ENCODE results near the gene RAPGEF4. TPM values are rescaled to one million over a fixed set of nuclear protein-coding genes. Genes with fewer than 3 reads are reported as not detected.
A peak's percentile ranks its signal among the peaks of the same experiment; 100 is the strongest.
"Not testable (repeated sequence)": the region's sequence is repeated elsewhere in the genome, so short reads cannot be mapped to it uniquely, and the experiment has no call there.

RAPGEF4 gene
- total RNA-seq, 1 donor from 2014 or later: 1.7 TPM

- H3K27me3 Mint-ChIP-seq (ENCODE audit: low read depth): no peaks in the 10 kb centered on the region
- peak; percentile 31 for DNase-seq (ENCODE audit: low read depth, low spot score)
- peak overlapping the region; percentile 70 for H3K27ac Mint-ChIP-seq (ENCODE audit: unreplicated experiment)
- H3K4me1 Mint-ChIP-seq: peaks cover 19% of the 10 kb centered on the region
- peaks cover 5% of the 10 kb centered on the region for H3K9me3 Mint-ChIP-seq
- peaks cover 2% of the 10 kb centered on the region for H3K36me3 Mint-ChIP-seq (ENCODE audit: low read depth)
- TF ChIP-seq, protein P1, sequence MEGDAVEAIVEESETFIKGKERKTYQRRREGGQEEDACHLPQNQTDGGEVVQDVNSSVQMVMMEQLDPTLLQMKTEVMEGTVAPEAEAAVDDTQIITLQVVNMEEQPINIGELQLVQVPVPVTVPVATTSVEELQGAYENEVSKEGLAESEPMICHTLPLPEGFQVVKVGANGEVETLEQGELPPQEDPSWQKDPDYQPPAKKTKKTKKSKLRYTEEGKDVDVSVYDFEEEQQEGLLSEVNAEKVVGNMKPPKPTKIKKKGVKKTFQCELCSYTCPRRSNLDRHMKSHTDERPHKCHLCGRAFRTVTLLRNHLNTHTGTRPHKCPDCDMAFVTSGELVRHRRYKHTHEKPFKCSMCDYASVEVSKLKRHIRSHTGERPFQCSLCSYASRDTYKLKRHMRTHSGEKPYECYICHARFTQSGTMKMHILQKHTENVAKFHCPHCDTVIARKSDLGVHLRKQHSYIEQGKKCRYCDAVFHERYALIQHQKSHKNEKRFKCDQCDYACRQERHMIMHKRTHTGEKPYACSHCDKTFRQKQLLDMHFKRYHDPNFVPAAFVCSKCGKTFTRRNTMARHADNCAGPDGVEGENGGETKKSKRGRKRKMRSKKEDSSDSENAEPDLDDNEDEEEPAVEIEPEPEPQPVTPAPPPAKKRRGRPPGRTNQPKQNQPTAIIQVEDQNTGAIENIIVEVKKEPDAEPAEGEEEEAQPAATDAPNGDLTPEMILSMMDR (conservative IDR thresholded peaks at IDR 0.05): peak; percentile 14
- no peak overlapping the region for H3K4me3 Mint-ChIP-seq
These were observed 47.7 kb downstream of the RAPGEF4 start for GRCh38 chr2:172783165-172783898.

DNA sequence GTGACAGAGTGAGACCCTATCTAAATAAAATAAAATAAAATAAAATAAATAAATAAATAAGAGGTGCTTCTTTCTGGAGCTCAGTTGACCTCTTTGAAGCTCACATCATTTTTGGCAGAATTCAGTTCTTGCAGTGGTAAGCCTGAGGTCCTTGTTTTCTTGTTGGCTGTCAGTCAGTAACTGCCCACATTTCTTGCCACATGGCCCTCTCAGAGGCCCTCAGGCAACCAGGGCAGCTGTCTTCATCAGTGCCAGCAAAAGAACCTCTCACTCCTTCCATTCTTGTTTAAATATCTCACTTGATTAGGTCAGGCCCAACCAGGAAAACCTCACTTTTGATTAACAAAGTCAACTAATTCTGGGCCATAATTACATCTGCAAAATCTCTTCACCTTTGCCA, 53.2 kb downstream of the RAPGEF4 start:
- no peaks in the 10 kb centered on the region for H3K27me3 Mint-ChIP-seq (ENCODE audit: low read depth)
- no peaks in the 10 kb centered on the region for H3K9me3 Mint-ChIP-seq
- no peaks in the 10 kb centered on the region for H3K36me3 Mint-ChIP-seq (ENCODE audit: low read depth)
- no peak for DNase-seq (ENCODE audit: low read depth, low spot score)
- H3K4me3 Mint-ChIP-seq: no peak overlapping the region
- TF ChIP-seq, protein P1 (conservative IDR thresholded peaks at IDR 0.05): no peak
- H3K27ac Mint-ChIP-seq (ENCODE audit: unreplicated experiment): no peak overlapping the region
- peaks cover 2% of the 10 kb centered on the region for H3K4me1 Mint-ChIP-seq

DNA sequence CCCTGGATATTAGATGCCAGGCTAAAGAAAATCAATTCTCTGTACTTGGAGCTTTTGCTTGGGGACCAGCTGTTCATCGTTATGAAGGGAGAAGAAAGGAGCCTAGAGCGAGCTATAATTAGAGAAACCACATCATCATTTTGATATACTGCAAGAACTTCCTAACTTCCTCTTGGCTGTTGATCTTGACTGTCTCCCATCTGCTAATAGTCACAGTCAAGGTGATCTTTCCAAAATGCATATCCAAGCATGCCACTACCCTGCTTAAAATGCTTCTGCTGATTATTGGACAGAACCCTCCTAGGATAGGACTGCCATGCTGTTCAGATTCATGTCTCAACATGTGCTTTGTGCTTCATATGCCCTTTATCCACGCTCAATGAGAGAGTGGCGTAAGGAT, 54.8 kb downstream of the RAPGEF4 start:
- no peaks in the 10 kb centered on the region for H3K4me1 Mint-ChIP-seq
- H3K27me3 Mint-ChIP-seq (ENCODE audit: low read depth): no peaks in the 10 kb centered on the region
- H3K9me3 Mint-ChIP-seq: no peaks in the 10 kb centered on the region
- no peak for DNase-seq (ENCODE audit: low read depth, low spot score)
- H3K36me3 Mint-ChIP-seq (ENCODE audit: low read depth): no peaks in the 10 kb centered on the region
- H3K27ac Mint-ChIP-seq (ENCODE audit: unreplicated experiment): no peak overlapping the region
- TF ChIP-seq, protein P1 (conservative IDR thresholded peaks at IDR 0.05): no peak
- H3K4me3 Mint-ChIP-seq: no peak overlapping the region

GRCh38 chr2:172791953-172792352, 56.3 kb downstream of the RAPGEF4 start:
- no peaks in the 10 kb centered on the region for H3K4me1 Mint-ChIP-seq
- TF ChIP-seq, protein P1 (conservative IDR thresholded peaks at IDR 0.05): no peak
- H3K27me3 Mint-ChIP-seq (ENCODE audit: low read depth): no peaks in the 10 kb centered on the region
- H3K9me3 Mint-ChIP-seq: no peaks in the 10 kb centered on the region
- DNase-seq (ENCODE audit: low read depth, low spot score): no peak
- H3K27ac Mint-ChIP-seq (ENCODE audit: unreplicated experiment): no peak overlapping the region
- H3K36me3 Mint-ChIP-seq (ENCODE audit: low read depth): no peaks in the 10 kb centered on the region
- H3K4me3 Mint-ChIP-seq: no peak overlapping the region

DNA sequence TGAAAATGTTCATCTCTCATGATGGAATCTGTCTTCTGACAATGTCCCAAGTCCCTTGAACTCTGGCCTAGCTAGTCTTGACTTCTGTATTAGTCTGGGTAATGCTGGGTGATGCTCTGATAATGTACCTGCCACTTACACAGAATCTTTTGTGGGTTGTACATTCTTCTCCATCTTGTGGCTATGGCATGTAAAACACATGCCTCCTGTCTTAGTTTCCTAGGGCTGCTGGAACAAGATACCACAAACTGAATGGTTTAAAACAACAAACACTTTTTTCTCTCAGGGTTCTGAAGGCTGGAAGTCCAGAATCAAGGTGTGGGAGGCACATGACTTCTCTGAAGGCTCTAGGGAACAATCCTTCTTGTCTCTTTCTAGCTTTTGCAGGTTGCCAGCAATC, 57.1 kb downstream of the RAPGEF4 start:
- Mint-ChIP-seq H3K4me3 (no peak overlapping the region), H3K27me3 (ENCODE audit: low read depth) (no peaks in the 10 kb centered on the region), H3K4me1 (no peaks in the 10 kb centered on the region), H3K36me3 (ENCODE audit: low read depth) (no peaks in the 10 kb centered on the region), H3K27ac (ENCODE audit: unreplicated experiment) (no peak overlapping the region), H3K9me3 (no peaks in the 10 kb centered on the region)
- TF ChIP-seq, protein P1 (conservative IDR thresholded peaks at IDR 0.05): no peak
- DNase-seq (ENCODE audit: low read depth, low spot score): no peak

DNA sequence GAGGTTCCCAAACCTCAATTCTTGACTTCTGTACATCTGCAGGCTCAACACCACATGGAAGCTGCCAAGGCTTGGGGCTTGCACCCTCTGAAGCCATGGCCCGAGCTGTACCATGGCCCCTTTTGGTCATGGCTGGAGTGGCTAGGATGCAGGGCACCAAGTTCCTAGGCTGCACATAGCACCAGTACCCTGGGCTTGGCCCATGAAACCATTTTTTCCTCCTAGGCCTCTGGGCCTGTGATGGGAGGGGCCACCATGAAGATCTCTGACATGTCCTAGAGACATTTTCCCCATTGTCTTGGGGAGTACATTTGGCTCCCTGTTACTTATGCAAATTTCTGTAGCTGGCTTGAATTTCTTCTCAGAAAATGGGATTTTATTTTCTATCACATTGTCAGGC, 67.7 kb downstream of the RAPGEF4 start:
- DNase-seq (ENCODE audit: low read depth, low spot score); H3K27ac Mint-ChIP-seq (ENCODE audit: unreplicated experiment); H3K27me3 Mint-ChIP-seq (ENCODE audit: low read depth); H3K4me1 Mint-ChIP-seq; H3K4me3 Mint-ChIP-seq: not testable (repeated sequence)
- peaks cover 18% of the 10 kb centered on the region for H3K9me3 Mint-ChIP-seq
- H3K36me3 Mint-ChIP-seq (ENCODE audit: low read depth): peaks cover 22% of the 10 kb centered on the region
